Lung microvascular endothelial cell (primary cell): ENCODE data around the gene SAP30L. TPM values are rescaled to one million over a fixed set of nuclear protein-coding genes. Genes with fewer than 3 reads are reported as not detected.

Experiments
- DNase-seq, 2 donors: peaks; one replicate each; pipeline versions ENCODE4 v3.0.0 to v3.0.0-alpha.2; 2010; ENCODE audit warnings: low read depth in 2 of 2
- total RNA-seq: library from RNA; depleted of rRNA; stranded (reverse); fragments of >200 nt; gene quantifications from 2 replicates; pipeline ENCODE4 v1.2.1, GENCODE V29; 2014

Gene SAP30L
- total RNA-seq, 1 donor from 2014 or later = 22.2 TPM

GRCh38 chr5:154506716-154507080 lies 60.9 kb downstream of the SAP30L start:
- no peak for DNase-seq

GRCh38 chr5:154508114-154508513 lies 62.3 kb downstream of the SAP30L start:
- DNase-seq = no peak

- DNase-seq = no peak
These were observed 64.2 kb downstream of the SAP30L start for GRCh38 chr5:154509784-154510555.

Other genes starting within 250 kb of the SAP30L start
- gene HAND1, start 32.2 kb downstream of the SAP30L start, total RNA-seq = not detected in 2 replicates